ENCODE data around the gene NBPF26.
"Not testable (repeated sequence)": the region's sequence is repeated elsewhere in the genome, so short reads cannot be mapped to it uniquely, and the experiment has no call there.

NBPF26 gene

DNA sequence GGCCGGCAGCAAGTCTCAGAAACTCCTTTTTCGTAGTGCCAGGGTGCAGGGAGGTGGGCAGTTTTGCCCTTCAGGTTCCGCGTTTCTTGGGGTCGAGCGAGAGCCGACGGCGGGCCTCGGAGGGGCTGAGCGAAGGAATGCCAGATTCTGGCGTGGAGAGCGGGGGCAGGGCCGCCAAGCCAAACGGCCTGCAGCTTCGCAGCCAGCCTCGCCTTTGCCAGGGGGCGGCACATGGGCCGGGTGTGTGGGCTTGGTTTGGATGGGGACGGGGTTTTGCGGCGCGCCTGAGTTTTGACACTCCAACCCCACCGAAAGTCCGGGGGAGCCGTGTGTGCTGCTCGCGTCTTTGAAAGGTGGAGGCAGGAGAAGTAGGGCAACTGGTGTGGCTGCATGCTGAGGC lies 762 bp downstream of the NBPF26 start:
- DNase-seq = not testable (repeated sequence)

GRCh38 chr1:120728811-120729210 lies 5.1 kb downstream of the NBPF26 start:
- H2AFZ ChIP-seq (ENCODE audit: low read depth, low read length); H3K27me3 ChIP-seq (ENCODE audit: control insufficient read depth in 1 of 2, insufficient read depth in 1 of 2, low read length in 2 of 2); DNase-seq; H3K79me1 ChIP-seq (replicated peaks; ENCODE audit: low read length, poor library complexity, severe bottlenecking); H3K36me3 ChIP-seq (ENCODE audit: control insufficient read depth in 1 of 2, insufficient read depth in 2 of 2, low read depth in 1 of 2, low read length in 2 of 2); H3K4me2 ChIP-seq (ENCODE audit: low read length, poor library complexity, severe bottlenecking); H3K9ac ChIP-seq (ENCODE audit: low read length); H3K9me3 ChIP-seq (ENCODE audit: control insufficient read depth, low read length); H4K91ac ChIP-seq (ENCODE audit: low read length); H2AK5ac ChIP-seq (ENCODE audit: low read length, severe bottlenecking); H3K4me3 ChIP-seq (ENCODE audit: insufficient read depth in 1 of 2, low read depth in 1 of 2, low read length in 2 of 2); H3K4me1 ChIP-seq (ENCODE audit: control insufficient read depth, insufficient read depth, low read depth, low read length); H4K8ac ChIP-seq (ENCODE audit: low read length); H3K18ac ChIP-seq (ENCODE audit: low read depth in 1 of 2, low read length in 2 of 2); H2BK15ac ChIP-seq (ENCODE audit: low read depth, poor library complexity, severe bottlenecking); H3K27ac ChIP-seq (ENCODE audit: low read length, poor library complexity, severe bottlenecking); H3K23ac ChIP-seq (ENCODE audit: low read length in 2 of 2); H2BK12ac ChIP-seq (ENCODE audit: low read length in 2 of 2); H2BK5ac ChIP-seq (ENCODE audit: low read depth, low read length, poor library complexity, severe bottlenecking); H3K4ac ChIP-seq (ENCODE audit: low read depth in 1 of 2, low read length in 2 of 2); H3K14ac ChIP-seq (ENCODE audit: low read length in 2 of 2); H2BK120ac ChIP-seq (ENCODE audit: low read depth, low read length): not testable (repeated sequence)

More for the DNA sequence above, 762 bp downstream of the NBPF26 start:
- not testable (repeated sequence) for H2BK120ac ChIP-seq (ENCODE audit: low read depth, low read length); H3K79me1 ChIP-seq (replicated peaks; ENCODE audit: low read length, poor library complexity, severe bottlenecking); H3K4me1 ChIP-seq (ENCODE audit: control insufficient read depth, insufficient read depth, low read depth, low read length); H4K91ac ChIP-seq (ENCODE audit: low read length); H3K23ac ChIP-seq (ENCODE audit: low read length in 2 of 2); H3K27ac ChIP-seq (ENCODE audit: low read length, poor library complexity, severe bottlenecking); H2BK15ac ChIP-seq (ENCODE audit: low read depth, poor library complexity, severe bottlenecking); H2AK5ac ChIP-seq (ENCODE audit: low read length, severe bottlenecking); H2AFZ ChIP-seq (ENCODE audit: low read depth, low read length); H4K8ac ChIP-seq (ENCODE audit: low read length); H3K14ac ChIP-seq (ENCODE audit: low read length in 2 of 2); H3K27me3 ChIP-seq (ENCODE audit: control insufficient read depth in 1 of 2, insufficient read depth in 1 of 2, low read length in 2 of 2); H3K4ac ChIP-seq (ENCODE audit: low read depth in 1 of 2, low read length in 2 of 2); H3K36me3 ChIP-seq (ENCODE audit: control insufficient read depth in 1 of 2, insufficient read depth in 2 of 2, low read depth in 1 of 2, low read length in 2 of 2); H2BK5ac ChIP-seq (ENCODE audit: low read depth, low read length, poor library complexity, severe bottlenecking); H3K4me2 ChIP-seq (ENCODE audit: low read length, poor library complexity, severe bottlenecking); H3K18ac ChIP-seq (ENCODE audit: low read depth in 1 of 2, low read length in 2 of 2); H3K9me3 ChIP-seq (ENCODE audit: control insufficient read depth, low read length); H2BK12ac ChIP-seq (ENCODE audit: low read length in 2 of 2)
- peak overlapping the region; percentile 77 for H3K9ac ChIP-seq (ENCODE audit: low read length)
- peak overlapping the region; percentile 68 to 77 for H3K4me3 ChIP-seq (ENCODE audit: insufficient read depth in 1 of 2, low read depth in 1 of 2, low read length in 2 of 2)
- no CpG with 5 or more reads among the region's 28 CpGs for WGBS

- H2BK120ac ChIP-seq (ENCODE audit: low read depth, low read length); H3K27ac ChIP-seq (ENCODE audit: low read length, poor library complexity, severe bottlenecking); H3K4ac ChIP-seq (ENCODE audit: low read depth in 1 of 2, low read length in 2 of 2); H3K9me3 ChIP-seq (ENCODE audit: control insufficient read depth, low read length); H2BK15ac ChIP-seq (ENCODE audit: low read depth, poor library complexity, severe bottlenecking); H3K18ac ChIP-seq (ENCODE audit: low read depth in 1 of 2, low read length in 2 of 2); H3K23ac ChIP-seq (ENCODE audit: low read length in 2 of 2); H2AK5ac ChIP-seq (ENCODE audit: low read length, severe bottlenecking); H3K79me1 ChIP-seq (replicated peaks; ENCODE audit: low read length, poor library complexity, severe bottlenecking); H3K27me3 ChIP-seq (ENCODE audit: control insufficient read depth in 1 of 2, insufficient read depth in 1 of 2, low read length in 2 of 2); H3K4me3 ChIP-seq (ENCODE audit: insufficient read depth in 1 of 2, low read depth in 1 of 2, low read length in 2 of 2); H2BK5ac ChIP-seq (ENCODE audit: low read depth, low read length, poor library complexity, severe bottlenecking); H3K14ac ChIP-seq (ENCODE audit: low read length in 2 of 2); H3K9ac ChIP-seq (ENCODE audit: low read length); H3K4me1 ChIP-seq (ENCODE audit: control insufficient read depth, insufficient read depth, low read depth, low read length); DNase-seq; H4K8ac ChIP-seq (ENCODE audit: low read length); H2AFZ ChIP-seq (ENCODE audit: low read depth, low read length); H4K91ac ChIP-seq (ENCODE audit: low read length); H2BK12ac ChIP-seq (ENCODE audit: low read length in 2 of 2); H3K4me2 ChIP-seq (ENCODE audit: low read length, poor library complexity, severe bottlenecking); H3K36me3 ChIP-seq (ENCODE audit: control insufficient read depth in 1 of 2, insufficient read depth in 2 of 2, low read depth in 1 of 2, low read length in 2 of 2): not testable (repeated sequence)
- no CpG with 5 or more reads among the region's 3 CpGs for WGBS
Observed at GRCh38 chr1:120769090-120769489, 45.3 kb downstream of the NBPF26 start.

DNA sequence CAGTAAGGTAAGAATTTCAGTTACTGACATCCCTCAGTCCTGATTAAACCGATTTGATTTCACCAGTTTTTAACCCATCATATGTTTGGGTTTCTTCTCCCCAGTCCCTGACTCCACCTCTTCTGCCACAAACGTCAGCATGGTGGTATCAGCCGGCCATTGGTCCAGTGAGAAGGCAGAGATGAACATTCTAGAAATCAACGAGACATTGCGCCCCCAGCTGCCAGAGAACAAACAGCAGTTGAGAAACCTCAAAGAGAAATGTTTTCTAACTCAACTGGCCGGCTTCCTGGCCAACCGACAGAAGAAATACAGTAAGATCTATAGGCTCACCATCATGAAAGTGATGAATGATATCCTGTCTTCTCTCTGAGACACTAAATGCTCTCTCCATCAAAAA lies 81.7 kb downstream of the NBPF26 start:
- H3K4me1 ChIP-seq (ENCODE audit: control insufficient read depth, insufficient read depth, low read depth, low read length); H3K27ac ChIP-seq (ENCODE audit: low read length, poor library complexity, severe bottlenecking); H3K4me3 ChIP-seq (ENCODE audit: insufficient read depth in 1 of 2, low read depth in 1 of 2, low read length in 2 of 2); H4K8ac ChIP-seq (ENCODE audit: low read length); H2BK15ac ChIP-seq (ENCODE audit: low read depth, poor library complexity, severe bottlenecking); H2BK5ac ChIP-seq (ENCODE audit: low read depth, low read length, poor library complexity, severe bottlenecking); H3K79me1 ChIP-seq (replicated peaks; ENCODE audit: low read length, poor library complexity, severe bottlenecking); H3K9ac ChIP-seq (ENCODE audit: low read length); H3K9me3 ChIP-seq (ENCODE audit: control insufficient read depth, low read length); H3K18ac ChIP-seq (ENCODE audit: low read depth in 1 of 2, low read length in 2 of 2); H4K91ac ChIP-seq (ENCODE audit: low read length); H2BK12ac ChIP-seq (ENCODE audit: low read length in 2 of 2); H2BK120ac ChIP-seq (ENCODE audit: low read depth, low read length); H2AFZ ChIP-seq (ENCODE audit: low read depth, low read length); H3K36me3 ChIP-seq (ENCODE audit: control insufficient read depth in 1 of 2, insufficient read depth in 2 of 2, low read depth in 1 of 2, low read length in 2 of 2); H3K23ac ChIP-seq (ENCODE audit: low read length in 2 of 2); H3K27me3 ChIP-seq (ENCODE audit: control insufficient read depth in 1 of 2, insufficient read depth in 1 of 2, low read length in 2 of 2); H3K4me2 ChIP-seq (ENCODE audit: low read length, poor library complexity, severe bottlenecking); H3K14ac ChIP-seq (ENCODE audit: low read length in 2 of 2); H2AK5ac ChIP-seq (ENCODE audit: low read length, severe bottlenecking); H3K4ac ChIP-seq (ENCODE audit: low read depth in 1 of 2, low read length in 2 of 2): not testable (repeated sequence)
- peak; percentile 1 for DNase-seq
- WGBS = 77% methylated on average over 3 of the region's 7 CpGs

Measured in mesenchymal stem cell (in vitro differentiated cells and primary cell).